Adrenal gland (tissue), 12 donors: ENCODE results near the gene CMIP. TPM values are rescaled to one million over a fixed set of nuclear protein-coding genes. Genes with fewer than 3 reads are reported as not detected.
A peak's percentile ranks its signal among the peaks of the same experiment; 100 is the strongest.

Experiments used
- DNase-seq, 7 donors: peaks; one replicate each; pipeline ENCODE4 v3.0.0-alpha.2; 2019 to 2020
- H3K27ac ChIP-seq, 5 donors: fragments of 200-600 bp; sonication (generic) in 4 of 5; 1 replicate in 3 of 5; 2 replicates in 2 of 5; pipeline versions ENCODE4 v1.5.1 to v1.8.0; 2016 to 2020; ENCODE audit warnings: mild to moderate bottlenecking in 1 of 5
- H3K27me3 ChIP-seq: fragments of 200-600 bp; 2 replicates; pipeline ENCODE4 v1.8.0; 2021
- H3K36me3 ChIP-seq, 2 donors: fragments of 200-600 bp; replicated peaks in 1 of 2; 1 replicate in 1 of 2; 2 replicates in 1 of 2; pipeline versions ENCODE4 v1.5.1 to v1.8.0; 2018 to 2022
- H3K4me1 ChIP-seq, 2 donors: fragments of 200-600 bp; replicated peaks in 1 of 2; 1 replicate in 1 of 2; 2 replicates in 1 of 2; pipeline versions ENCODE4 v1.5.1 to v1.8.0; 2018 to 2021
- H3K4me3 ChIP-seq, 4 donors: fragments of 200-600 bp; sonication (generic) in 3 of 4; one replicate each; pipeline ENCODE4 v1.5.1; 2016 to 2018
- H3K9me3 ChIP-seq, 3 donors: fragments of 200-600 bp; sonication (generic) in 1 of 3; replicated peaks in 1 of 3; 1 replicate in 2 of 3; 2 replicates in 1 of 3; pipeline versions ENCODE4 v1.5.1 to v1.8.0; 2016 to 2021
- POLR2A ChIP-seq, 2 donors: fragments of 450-650 bp; IDR thresholded peaks; one replicate each; pipeline ENCODE4 v1.6.1; 2017; ENCODE audit warnings: antibody characterized with exemption in 2 of 2, mild to moderate bottlenecking in 2 of 2, moderate library complexity in 1 of 2
- WGBS, 4 donors: extraction: QIAGEN DNeasy Blood & Tissue Kit in 2 of 4; methylation state at CpG; one replicate each; pipeline versions ENCODE4 v1.1.5 to v1.1.7; 2013 to 2017; 5-methylcytosine and 5-hydroxymethylcytosine counted together
- intact Hi-C, 2 donors: fragments of 100-400 bp; cut with DNase I; formaldehyde crosslinking; loops; one replicate each; pipeline versions ENCODE4 v1.14.1 to v1.15.0; 2022 to 2023
- polyA plus RNA-seq, 3 donors: library from polyadenylated mRNA; stranded (reverse); fragments of 200-250 nt in 2 of 3; fragments of 350-450 nt in 1 of 3; fragmentation: Illumina TruSeq in 1 of 3; extraction: RNeasy Lipid Tissue Mini Kit (QIAGEN cat#74804) in 1 of 3; gene quantifications; one replicate each; pipeline ENCODE4 v1.2.3, GENCODE V29; 2013 to 2014
- total RNA-seq, 9 donors: library from RNA; depleted of rRNA in 4 of 9; stranded (reverse); fragments of >200 nt in 4 of 9; fragments of 120-200 nt in 1 of 9; fragmentation: NEBNext Ultra II Directional in 1 of 9; extraction: Animal tissue kit (Norgen Biotek cat#: 25700) in 1 of 9; gene quantifications; one replicate each; pipeline versions ENCODE4 v1.1.0 to v1.2.4, GENCODE V29; 2013 to 2023
- TF ChIP-seq, protein P1 (sequence below), 6 experiments: fragments of 450-650 bp in 4 of 6; fragments of 200-600 bp in 2 of 6; sonication (generic) in 1 of 6; IDR thresholded peaks; 1 replicate in 5 of 6; 2 replicates in 1 of 6; pipeline versions ENCODE4 v1.5.1 to v1.8.0; 2016 to 2021; ENCODE audit warnings: antibody characterized with exemption in 6 of 6, mild to moderate bottlenecking in 2 of 6, moderate library complexity in 1 of 6
- donor health status: healthy with polysubstance abuse.
- donor health status: Bipolar disorder and iron deficiency.
- donor health status: DM: yes; HTN: yes; CAD: no.
- donor health status: DM: no; HTN: no; CAD: no.
- donor health status: DM: no; HTN: no; CAD: no.
- donor health status: DM: yes; HTN: yes; CAD: no.

The CMIP gene
- total and polyA plus RNA-seq, 12 donors = 8.1 to 87.9 (median 42.5) TPM

DNA sequence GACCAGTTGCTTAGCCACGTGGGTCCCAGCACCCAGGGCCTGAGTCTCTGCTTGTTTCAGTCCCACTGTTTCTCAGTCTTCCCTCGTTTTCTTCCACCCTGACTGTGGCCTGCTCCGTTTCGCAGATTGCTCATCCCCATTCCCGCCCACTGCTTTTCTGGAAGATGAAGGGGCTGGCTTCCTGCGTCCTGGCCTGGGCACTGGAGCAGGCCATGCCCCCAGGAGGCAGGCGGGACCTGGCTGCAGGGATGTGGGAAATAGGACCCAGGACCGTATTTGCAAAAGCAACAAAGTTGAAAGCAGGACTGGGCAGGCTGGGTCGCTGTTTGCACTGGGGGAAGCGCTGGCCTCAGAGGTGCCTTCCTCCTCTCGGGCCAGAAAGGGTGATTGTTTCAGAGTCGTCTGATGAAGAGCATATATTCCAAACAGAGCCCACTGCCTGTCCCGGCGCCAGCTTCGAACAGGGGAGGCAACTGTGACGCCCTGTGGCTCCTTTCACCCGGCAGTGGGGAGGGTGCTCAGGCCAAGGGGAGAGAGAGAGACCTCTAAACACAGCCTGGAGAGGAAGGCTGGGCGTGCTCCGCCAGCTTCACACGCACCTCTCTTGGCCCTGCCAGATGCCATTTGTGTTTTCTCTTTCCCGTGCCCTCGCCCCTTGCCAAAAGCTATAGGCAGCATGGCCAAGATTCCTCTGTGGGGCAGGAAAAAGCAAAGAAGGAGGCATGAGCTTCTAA is 108.6 kb downstream of the CMIP start:
- H3K9me3 ChIP-seq = no peaks in the 10 kb centered on the region
- no peak overlapping the region for H3K4me3 ChIP-seq
- H3K27ac ChIP-seq = peak overlapping the region in 4 of 5 donors; percentile 8 to 82 (median 69)
- intact Hi-C loops = no loop called here
- no peaks in the 10 kb centered on the region for H3K27me3 ChIP-seq
- peaks cover 24 to 53% of the 10 kb centered on the region in 2 donors for H3K4me1 ChIP-seq
- TF ChIP-seq POLR2A (IDR thresholded peaks at IDR 0.05) = no peak
- TF ChIP-seq, protein P1, sequence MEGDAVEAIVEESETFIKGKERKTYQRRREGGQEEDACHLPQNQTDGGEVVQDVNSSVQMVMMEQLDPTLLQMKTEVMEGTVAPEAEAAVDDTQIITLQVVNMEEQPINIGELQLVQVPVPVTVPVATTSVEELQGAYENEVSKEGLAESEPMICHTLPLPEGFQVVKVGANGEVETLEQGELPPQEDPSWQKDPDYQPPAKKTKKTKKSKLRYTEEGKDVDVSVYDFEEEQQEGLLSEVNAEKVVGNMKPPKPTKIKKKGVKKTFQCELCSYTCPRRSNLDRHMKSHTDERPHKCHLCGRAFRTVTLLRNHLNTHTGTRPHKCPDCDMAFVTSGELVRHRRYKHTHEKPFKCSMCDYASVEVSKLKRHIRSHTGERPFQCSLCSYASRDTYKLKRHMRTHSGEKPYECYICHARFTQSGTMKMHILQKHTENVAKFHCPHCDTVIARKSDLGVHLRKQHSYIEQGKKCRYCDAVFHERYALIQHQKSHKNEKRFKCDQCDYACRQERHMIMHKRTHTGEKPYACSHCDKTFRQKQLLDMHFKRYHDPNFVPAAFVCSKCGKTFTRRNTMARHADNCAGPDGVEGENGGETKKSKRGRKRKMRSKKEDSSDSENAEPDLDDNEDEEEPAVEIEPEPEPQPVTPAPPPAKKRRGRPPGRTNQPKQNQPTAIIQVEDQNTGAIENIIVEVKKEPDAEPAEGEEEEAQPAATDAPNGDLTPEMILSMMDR (IDR thresholded peaks at IDR 0.05) = no peak
- DNase-seq = no peak
- WGBS, 4 donors = 67 to 89% (median 72%) methylated on average over 13 to 22 of the region's 22 CpGs
- no peaks in the 10 kb centered on the region for H3K36me3 ChIP-seq

DNA sequence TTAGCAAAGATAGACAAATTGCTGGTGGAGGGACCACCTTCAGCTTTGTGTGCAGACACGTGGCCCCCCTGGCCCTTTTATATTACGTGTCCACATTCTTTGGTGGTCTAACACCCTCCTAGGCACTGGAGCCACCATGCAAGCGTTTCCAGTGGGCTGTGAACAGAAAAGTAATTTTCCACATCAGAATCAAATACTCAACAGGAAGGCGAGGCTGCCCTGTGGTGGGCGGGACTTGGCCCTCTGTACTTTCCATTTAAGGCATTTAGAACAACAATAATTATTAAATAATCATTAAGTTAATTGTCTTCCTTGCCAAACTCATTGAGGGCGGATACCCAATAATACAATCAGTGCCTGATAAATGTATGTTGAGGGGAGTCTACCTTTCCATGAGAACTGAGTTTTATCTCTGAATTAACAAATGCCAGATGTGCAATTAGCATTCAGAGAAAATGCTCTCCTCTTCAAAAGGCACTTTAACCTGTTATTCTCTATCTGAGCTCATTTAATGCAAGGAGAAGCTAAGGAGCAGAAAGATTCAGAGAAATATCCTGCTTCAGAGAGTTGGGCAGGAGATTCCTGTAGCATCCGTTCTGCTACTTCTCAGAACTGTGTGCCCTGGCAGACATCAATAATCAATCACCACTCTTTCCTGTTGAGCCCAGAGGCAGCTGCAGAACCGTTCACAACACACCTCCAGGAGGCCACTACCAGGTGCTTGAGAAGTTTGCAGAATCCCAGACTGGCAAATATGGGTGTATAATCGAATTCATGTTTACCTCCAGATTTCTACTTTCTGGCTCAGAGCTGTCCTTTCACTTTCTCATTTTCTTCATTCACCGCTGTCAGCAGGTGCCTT is 109.4 kb downstream of the CMIP start:
- no peak overlapping the region for H3K4me3 ChIP-seq
- no peaks in the 10 kb centered on the region for H3K9me3 ChIP-seq
- peaks cover 24 to 52% of the 10 kb centered on the region in 2 donors for H3K4me1 ChIP-seq
- intact Hi-C loops = no loop called here
- peak overlapping the region in 3 of 5 donors; percentile 42 to 82 (median 77) for H3K27ac ChIP-seq
- 73 to 77% (median 76%) methylated on average over 10 of the region's 10 CpGs for WGBS, 4 donors
- no peak for TF ChIP-seq POLR2A (IDR thresholded peaks at IDR 0.05)
- TF ChIP-seq, protein P1 (IDR thresholded peaks at IDR 0.05) = no peak
- H3K27me3 ChIP-seq = no peaks in the 10 kb centered on the region
- H3K36me3 ChIP-seq = no peaks in the 10 kb centered on the region
- DNase-seq = no peak

DNA sequence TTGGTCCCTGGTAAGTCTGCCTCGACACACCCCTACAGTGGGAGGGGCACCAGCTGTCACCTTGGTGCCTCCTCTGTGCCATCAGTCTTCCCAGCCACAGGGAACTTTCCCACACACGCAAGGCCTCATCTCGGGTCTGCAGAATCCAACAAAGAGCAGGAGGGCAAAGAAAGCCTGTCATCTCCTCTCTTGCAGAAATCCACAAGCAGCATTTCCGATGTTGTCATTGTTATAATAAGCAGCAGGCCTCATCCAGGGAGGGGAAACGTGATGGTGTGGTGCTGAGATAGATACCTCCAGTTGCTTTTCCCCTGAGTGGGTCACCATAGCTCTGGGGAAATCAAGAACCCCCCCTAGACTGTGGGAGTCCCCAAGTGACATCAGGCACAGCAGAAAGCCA is 110.4 kb downstream of the CMIP start:
- Histone ChIP-seq H3K9me3 (no peaks in the 10 kb centered on the region), H3K4me3 (no peak overlapping the region), H3K4me1 (peaks cover 24 to 53% of the 10 kb centered on the region in 2 donors), H3K27me3 (no peaks in the 10 kb centered on the region), H3K36me3 (no peaks in the 10 kb centered on the region), H3K27ac (peak overlapping the region in 2 of 5 donors; percentile 33 to 77)
- TF ChIP-seq, protein P1 (IDR thresholded peaks at IDR 0.05) = no peak
- TF ChIP-seq POLR2A (IDR thresholded peaks at IDR 0.05) = no peak
- intact Hi-C loops = no loop called here
- WGBS, 4 donors = 69 to 78% (median 76%) methylated on average over 4 to 5 of the region's 5 CpGs
- DNase-seq = no peak

DNA sequence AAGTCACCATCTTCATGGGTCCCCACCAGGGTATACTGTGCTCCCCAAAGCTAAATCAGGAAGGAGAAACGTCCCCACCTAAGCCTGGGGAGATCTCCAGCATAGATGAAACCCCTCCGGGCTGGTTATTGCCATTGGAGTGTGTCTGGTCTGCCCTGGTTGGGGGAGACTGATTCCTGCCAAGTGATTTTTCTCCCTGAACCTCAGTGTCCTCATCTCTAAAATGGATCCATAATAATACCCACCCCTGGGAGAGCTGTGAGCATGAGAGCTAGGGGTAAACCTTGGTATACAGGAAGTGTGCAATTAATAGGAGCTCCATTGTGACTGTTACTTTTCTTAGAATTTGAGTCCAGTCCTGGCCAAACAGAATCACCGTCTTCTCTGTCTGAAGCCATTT is 111.1 kb downstream of the CMIP start:
- TF ChIP-seq POLR2A (IDR thresholded peaks at IDR 0.05) = no peak
- TF ChIP-seq, protein P1 (IDR thresholded peaks at IDR 0.05) = no peak
- Histone ChIP-seq H3K9me3 (no peaks in the 10 kb centered on the region), H3K36me3 (no peaks in the 10 kb centered on the region), H3K4me3 (no peak overlapping the region), H3K27ac (peak overlapping the region in 3 of 5 donors; percentile 33 to 82 (median 57)), H3K27me3 (no peaks in the 10 kb centered on the region), H3K4me1 (peaks cover 25 to 56% of the 10 kb centered on the region in 2 donors)
- 84 to 100% (median 93%) methylated on average over 1 to 3 of the region's 3 CpGs for WGBS, 4 donors
- intact Hi-C loops = no loop called here
- DNase-seq = no peak
